Astrocyte (in vitro differentiated cells and primary cell): ENCODE results near the gene CIDEC. TPM values are rescaled to one million over a fixed set of nuclear protein-coding genes. Genes with fewer than 3 reads are reported as not detected.

Source experiments
- DNase-seq: peaks from one replicate; pipeline ENCODE4 v3.0.0-alpha.2; 2010; ENCODE audit warnings: low read depth
- FAIRE-seq: peaks from 2 replicates; lab custom pipeline; 2011; peaks lifted over from hg19 to GRCh38; lab: Jason Lieb, UNC
- H2AFZ ChIP-seq: 2 replicates; pipeline ENCODE4 v1.6.0; 2012; ENCODE audit warnings: low read depth, low read length, inconsistent platforms
- H3K27ac ChIP-seq: 2 replicates; pipeline ENCODE4 v1.5.1; 2011; ENCODE audit warnings: low read depth, low read length, inconsistent platforms
- H3K27me3 ChIP-seq: 2 replicates; pipeline ENCODE4 v1.6.0; 2011; ENCODE audit warnings: low read length, inconsistent platforms; ENCODE audit not compliant: insufficient read depth
- H3K36me3 ChIP-seq: 2 replicates; pipeline ENCODE4 v1.5.1; 2011; ENCODE audit warnings: low read length, inconsistent platforms; ENCODE audit not compliant: insufficient read depth
- H3K4me1 ChIP-seq: 2 replicates; pipeline ENCODE4 v1.5.1; 2011; ENCODE audit warnings: low read length, inconsistent platforms; ENCODE audit not compliant: insufficient read depth
- H3K4me2 ChIP-seq: 2 replicates; pipeline ENCODE4 v1.6.0; 2012; ENCODE audit warnings: low read length, inconsistent platforms
- H3K4me3 ChIP-seq: 2 replicates; pipeline ENCODE4 v1.5.1; 2011; ENCODE audit warnings: low read depth, mild to moderate bottlenecking, low read length, inconsistent platforms; ENCODE audit not compliant: insufficient read depth
- H3K79me2 ChIP-seq: 2 replicates; pipeline ENCODE4 v1.6.0; 2012; ENCODE audit warnings: mild to moderate bottlenecking, low read length, inconsistent platforms; ENCODE audit not compliant: insufficient read depth
- H3K9ac ChIP-seq: 2 replicates; pipeline ENCODE4 v1.6.0; 2012; ENCODE audit warnings: mild to moderate bottlenecking, low read length, inconsistent platforms
- H3K9me3 ChIP-seq: 2 replicates; pipeline ENCODE4 v1.5.1; 2012; ENCODE audit warnings: low read depth, mild to moderate bottlenecking, low read length, inconsistent platforms; ENCODE audit not compliant: insufficient read depth
- H4K20me1 ChIP-seq: 2 replicates; pipeline ENCODE4 v1.6.0; 2012; ENCODE audit warnings: low read length, inconsistent platforms; ENCODE audit not compliant: insufficient read depth
- H3K27ac Mint-ChIP-seq: one replicate; pipeline ENCODE4 v1.8.0; 2021; ENCODE audit warnings: mild to moderate bottlenecking, mixed read lengths; ENCODE audit not compliant: unreplicated experiment
- H3K27me3 Mint-ChIP-seq: one replicate; pipeline ENCODE4 v1.8.0; 2021; ENCODE audit warnings: low read depth, mixed read lengths; ENCODE audit not compliant: unreplicated experiment
- H3K36me3 Mint-ChIP-seq: one replicate; pipeline ENCODE4 v1.8.0; 2021; ENCODE audit warnings: low read depth, mixed read lengths; ENCODE audit not compliant: unreplicated experiment
- H3K4me1 Mint-ChIP-seq: one replicate; pipeline ENCODE4 v1.8.0; 2021; ENCODE audit warnings: low read depth, mixed read lengths; ENCODE audit not compliant: unreplicated experiment
- H3K4me3 Mint-ChIP-seq: one replicate; pipeline ENCODE4 v1.8.0; 2021; ENCODE audit warnings: mild to moderate bottlenecking, moderate library complexity, mixed read lengths; ENCODE audit not compliant: unreplicated experiment
- H3K9me3 Mint-ChIP-seq: one replicate; pipeline ENCODE4 v1.8.0; 2021; ENCODE audit warnings: mild to moderate bottlenecking, mixed read lengths; ENCODE audit not compliant: unreplicated experiment
- EZH2 ChIP-seq: IDR thresholded peaks from 2 replicates; pipeline ENCODE4 v1.6.1; 2012; ENCODE audit warnings: mild to moderate bottlenecking, low read length, inconsistent platforms; ENCODE audit not compliant: insufficient read depth
- total RNA-seq: library from RNA; stranded (reverse); gene quantifications from 2 replicates; pipeline ENCODE4 v1.2.1, GENCODE V29; 2021
- TF ChIP-seq, protein P1 (sequence below): IDR thresholded peaks from 2 replicates; pipeline ENCODE4 v1.5.1; 2011; ENCODE audit warnings: low read depth, mild to moderate bottlenecking, inconsistent platforms, low read length, moderate library complexity; ENCODE audit not compliant: insufficient read depth

The CIDEC gene
- total RNA-seq, 1 donor from 2014 or later: not detected

DNA sequence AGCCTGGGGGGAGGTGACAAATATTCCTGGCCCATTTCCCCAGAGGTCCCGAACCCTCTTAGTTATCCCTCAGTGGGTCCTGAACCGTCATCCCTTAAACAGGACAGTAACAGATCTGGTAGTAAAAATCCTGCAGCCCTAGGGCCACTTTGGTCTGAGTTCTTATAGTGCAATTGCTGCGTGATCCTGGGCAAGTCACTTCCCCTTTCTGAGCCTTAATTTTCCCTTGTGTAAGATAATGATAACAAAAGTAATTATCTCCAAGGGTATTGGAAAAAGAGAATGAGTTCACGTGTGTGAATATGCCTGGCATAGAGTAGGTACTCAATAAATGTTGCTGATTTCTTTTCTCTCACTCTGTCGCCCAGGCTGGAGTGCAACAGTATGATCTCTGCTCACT is 7.4 kb upstream of the CIDEC start:
- no peak overlapping the region for H3K4me3 Mint-ChIP-seq
- peaks cover 3% of the 10 kb centered on the region for H4K20me1 ChIP-seq
- H3K9me3 Mint-ChIP-seq: no peaks in the 10 kb centered on the region
- no peaks in the 10 kb centered on the region for H3K27me3 Mint-ChIP-seq
- peaks cover 16% of the 10 kb centered on the region for H3K4me1 Mint-ChIP-seq
- no peak overlapping the region for H3K27ac Mint-ChIP-seq
- peaks cover 3% of the 10 kb centered on the region for H3K36me3 Mint-ChIP-seq
- H3K27ac ChIP-seq: no peak overlapping the region
- DNase-seq (no peak), FAIRE-seq (no peak)
- no peaks in the 10 kb centered on the region for H3K9me3 ChIP-seq
- H3K27me3 ChIP-seq: no peaks in the 10 kb centered on the region
- no peak overlapping the region for H3K4me3 ChIP-seq
- H3K4me1 ChIP-seq: peaks cover 10% of the 10 kb centered on the region
- H3K36me3 ChIP-seq: peaks cover under 1% of the 10 kb centered on the region
- H3K79me2 ChIP-seq: peaks cover 19% of the 10 kb centered on the region
- no peak overlapping the region for H3K4me2 ChIP-seq
- no peak overlapping the region for H2AFZ ChIP-seq
- TF ChIP-seq EZH2: no peak
- TF ChIP-seq, protein P1, sequence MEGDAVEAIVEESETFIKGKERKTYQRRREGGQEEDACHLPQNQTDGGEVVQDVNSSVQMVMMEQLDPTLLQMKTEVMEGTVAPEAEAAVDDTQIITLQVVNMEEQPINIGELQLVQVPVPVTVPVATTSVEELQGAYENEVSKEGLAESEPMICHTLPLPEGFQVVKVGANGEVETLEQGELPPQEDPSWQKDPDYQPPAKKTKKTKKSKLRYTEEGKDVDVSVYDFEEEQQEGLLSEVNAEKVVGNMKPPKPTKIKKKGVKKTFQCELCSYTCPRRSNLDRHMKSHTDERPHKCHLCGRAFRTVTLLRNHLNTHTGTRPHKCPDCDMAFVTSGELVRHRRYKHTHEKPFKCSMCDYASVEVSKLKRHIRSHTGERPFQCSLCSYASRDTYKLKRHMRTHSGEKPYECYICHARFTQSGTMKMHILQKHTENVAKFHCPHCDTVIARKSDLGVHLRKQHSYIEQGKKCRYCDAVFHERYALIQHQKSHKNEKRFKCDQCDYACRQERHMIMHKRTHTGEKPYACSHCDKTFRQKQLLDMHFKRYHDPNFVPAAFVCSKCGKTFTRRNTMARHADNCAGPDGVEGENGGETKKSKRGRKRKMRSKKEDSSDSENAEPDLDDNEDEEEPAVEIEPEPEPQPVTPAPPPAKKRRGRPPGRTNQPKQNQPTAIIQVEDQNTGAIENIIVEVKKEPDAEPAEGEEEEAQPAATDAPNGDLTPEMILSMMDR: no peak
- no peak overlapping the region for H3K9ac ChIP-seq

DNA sequence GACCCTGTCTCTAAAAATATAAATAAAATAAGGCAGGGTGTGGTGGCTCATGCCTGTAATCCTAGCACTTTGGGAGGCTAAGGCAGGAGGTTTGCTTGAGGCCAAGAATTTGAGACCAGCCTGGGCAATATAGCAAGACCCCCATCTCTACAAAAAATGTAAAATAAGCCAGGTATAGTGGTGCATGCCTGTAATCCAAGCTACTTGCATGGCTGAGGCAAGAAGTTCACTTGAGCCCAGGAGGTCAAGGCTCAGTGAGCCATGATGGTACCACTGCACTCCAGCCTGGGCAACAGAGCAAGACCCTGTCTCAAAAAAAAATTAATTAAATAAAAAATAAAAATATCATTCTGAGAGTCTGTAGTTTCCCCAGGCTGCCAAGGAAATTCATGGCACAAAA is 6.3 kb upstream of the CIDEC start:
- Mint-ChIP-seq H3K4me3 (no peak overlapping the region), H3K4me1 (peaks cover 10% of the 10 kb centered on the region), H3K9me3 (no peaks in the 10 kb centered on the region), H3K36me3 (no peaks in the 10 kb centered on the region), H3K27me3 (no peaks in the 10 kb centered on the region), H3K27ac (no peak overlapping the region)
- no peaks in the 10 kb centered on the region for H3K36me3 ChIP-seq
- no peak overlapping the region for H3K27ac ChIP-seq
- DNase-seq (no peak), FAIRE-seq (no peak)
- no peaks in the 10 kb centered on the region for H4K20me1 ChIP-seq
- TF ChIP-seq, protein P1: no peak
- no peak overlapping the region for H3K4me3 ChIP-seq
- H3K9me3 ChIP-seq: no peaks in the 10 kb centered on the region
- no peak overlapping the region for H2AFZ ChIP-seq
- no peak overlapping the region for H3K9ac ChIP-seq
- H3K27me3 ChIP-seq: no peaks in the 10 kb centered on the region
- peaks cover 10% of the 10 kb centered on the region for H3K79me2 ChIP-seq
- H3K4me2 ChIP-seq: no peak overlapping the region
- H3K4me1 ChIP-seq: peaks cover 10% of the 10 kb centered on the region

DNA sequence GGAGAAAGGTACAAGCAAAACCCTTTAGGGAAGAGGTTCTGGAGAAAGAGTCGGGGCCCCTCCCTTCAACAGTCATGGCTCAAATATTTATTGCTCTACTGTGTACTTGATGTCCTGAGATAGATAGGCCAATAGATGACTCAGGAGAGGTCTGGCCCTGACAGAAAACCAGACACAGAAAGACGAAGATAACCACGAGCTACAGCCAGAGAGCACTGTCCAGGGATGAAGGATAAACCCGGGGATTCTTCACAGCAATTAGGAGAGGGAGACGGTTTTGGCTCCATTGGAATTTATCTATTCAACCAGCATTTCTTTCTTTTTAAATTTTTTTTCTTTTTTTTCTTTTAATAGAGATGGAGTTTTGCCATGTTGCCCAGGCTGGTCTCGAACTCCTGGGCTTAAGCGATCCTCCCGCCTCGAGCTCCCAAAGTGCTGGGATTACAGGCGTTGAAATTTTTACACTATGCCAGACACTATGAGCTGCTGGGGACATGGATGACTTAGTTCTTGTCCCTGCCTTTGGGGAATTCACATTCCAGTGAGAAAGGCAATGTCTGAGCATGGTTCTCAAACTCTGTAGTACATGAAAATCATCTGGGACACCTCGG is 4.6 kb upstream of the CIDEC start:
- no peaks in the 10 kb centered on the region for H3K36me3 ChIP-seq
- Mint-ChIP-seq H3K9me3 (no peaks in the 10 kb centered on the region), H3K27ac (peak overlapping the region; percentile 90), H3K27me3 (no peaks in the 10 kb centered on the region), H3K4me3 (peak overlapping the region; percentile 66), H3K4me1 (peaks cover 10% of the 10 kb centered on the region), H3K36me3 (no peaks in the 10 kb centered on the region)
- H3K4me1 ChIP-seq: peaks cover 10% of the 10 kb centered on the region
- DNase-seq (peak; percentile 84), FAIRE-seq (no peak)
- no peaks in the 10 kb centered on the region for H3K27me3 ChIP-seq
- H3K4me2 ChIP-seq: peak overlapping the region; percentile 73
- no peaks in the 10 kb centered on the region for H4K20me1 ChIP-seq
- peak overlapping the region; percentile 3 for H3K9ac ChIP-seq
- peak overlapping the region; percentile 22 for H2AFZ ChIP-seq
- TF ChIP-seq EZH2: no peak
- TF ChIP-seq, protein P1: no peak
- no peak overlapping the region for H3K4me3 ChIP-seq
- no peaks in the 10 kb centered on the region for H3K79me2 ChIP-seq
- no peaks in the 10 kb centered on the region for H3K9me3 ChIP-seq
- H3K27ac ChIP-seq: peak overlapping the region; percentile 32
